Activated CD4-positive, alpha-beta T cell treated with anti-CD3 and anti-CD28 coated beads, Interleukin-2, Interleukin-4, amounts not matched to agents 100 ng/mL and 50 ng/mL, durations not matched to agents 16 hours and 8 hours (primary cell): Measurements from ENCODE around the gene HLCS.

Experiments used
- DNase-seq: peaks from one replicate; pipeline ENCODE4 v3.0.0-alpha.2; 2020; ENCODE audit warnings: low spot score

The HLCS gene

DNA sequence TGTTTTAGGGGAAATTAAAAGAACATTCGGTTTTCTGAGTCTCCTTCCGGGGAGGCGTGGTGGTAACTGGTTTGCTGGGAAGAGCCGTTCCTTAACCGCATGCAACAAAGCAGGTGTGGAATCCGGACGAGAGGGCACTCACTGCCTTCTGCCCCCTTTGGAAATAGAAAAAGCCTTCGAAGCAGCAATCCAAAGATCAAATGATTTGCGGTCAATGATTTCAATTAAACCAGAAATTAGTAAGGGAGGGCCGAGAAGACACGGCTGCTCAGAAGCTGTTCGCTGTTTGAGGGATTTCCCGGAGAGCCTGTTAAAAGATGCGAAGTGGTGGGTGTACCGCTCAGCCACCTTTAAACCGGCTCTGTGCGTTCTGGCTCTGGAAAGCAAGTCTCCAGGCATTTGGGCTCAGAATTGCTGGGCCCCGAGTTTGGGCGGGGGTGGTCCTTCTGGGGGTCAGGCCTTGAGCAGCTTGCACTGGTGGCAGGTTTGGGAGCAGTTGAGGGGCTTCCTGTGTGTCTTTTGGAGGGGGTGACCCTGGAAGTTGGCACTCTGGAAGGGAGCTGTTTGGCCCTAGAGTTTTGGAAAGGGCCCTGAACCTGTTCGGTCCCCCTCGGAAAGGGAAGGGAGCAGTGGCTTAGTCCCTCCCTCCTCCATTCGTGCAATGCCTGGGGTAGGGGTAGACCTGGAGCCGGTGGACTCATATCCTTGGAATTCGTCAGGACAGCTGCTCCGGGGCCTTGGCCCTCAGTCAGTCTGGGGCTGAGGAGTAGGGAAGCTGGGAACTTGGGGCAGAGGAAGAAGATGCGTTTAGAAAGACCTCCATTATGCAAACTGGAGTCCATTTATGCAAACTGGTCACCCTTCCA, 264.5 kb downstream of the HLCS start:
- DNase-seq: no peak

DNA sequence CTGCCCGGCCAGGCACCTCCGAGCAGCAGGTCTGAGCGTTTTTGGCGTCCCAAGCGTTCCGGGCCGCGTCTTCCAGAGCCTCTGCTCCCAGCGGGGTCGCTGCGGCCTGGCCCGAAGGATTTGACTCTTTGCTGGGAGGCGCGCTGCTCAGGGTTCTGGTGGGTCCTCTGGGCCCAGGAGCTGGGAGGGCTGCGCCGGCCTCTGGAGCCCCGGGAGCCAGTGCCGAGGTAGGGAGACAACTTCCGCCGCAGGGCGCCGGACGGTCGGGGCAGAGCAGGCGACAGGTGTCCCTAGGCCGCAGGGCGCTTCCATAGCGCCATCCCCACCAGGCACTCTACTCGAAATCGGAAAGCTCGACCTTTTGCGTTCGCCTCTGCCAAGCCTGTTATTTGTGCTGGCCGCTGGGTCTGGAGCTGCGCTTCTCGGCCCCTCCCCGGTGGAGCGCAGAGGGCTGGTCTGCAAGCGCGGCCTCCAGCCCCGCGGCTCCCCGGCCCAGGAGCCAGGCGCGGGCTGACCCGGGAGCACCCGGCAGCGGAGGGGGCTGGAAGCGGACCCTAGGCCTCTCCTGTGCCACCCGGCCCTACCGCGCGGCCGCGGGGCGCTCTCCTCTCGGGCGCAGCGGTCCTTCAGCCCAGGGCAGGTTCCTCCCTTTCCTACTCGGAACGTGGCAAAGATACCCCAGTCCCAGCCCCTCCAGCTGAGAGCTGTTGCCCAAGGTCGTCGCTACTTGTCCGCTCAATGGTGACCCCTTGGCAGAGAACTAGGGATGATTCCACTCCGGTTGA, 265.3 kb downstream of the HLCS start:
- no peak for DNase-seq
